Measurements from ENCODE around the gene NFKB2.

The NFKB2 gene

DNA sequence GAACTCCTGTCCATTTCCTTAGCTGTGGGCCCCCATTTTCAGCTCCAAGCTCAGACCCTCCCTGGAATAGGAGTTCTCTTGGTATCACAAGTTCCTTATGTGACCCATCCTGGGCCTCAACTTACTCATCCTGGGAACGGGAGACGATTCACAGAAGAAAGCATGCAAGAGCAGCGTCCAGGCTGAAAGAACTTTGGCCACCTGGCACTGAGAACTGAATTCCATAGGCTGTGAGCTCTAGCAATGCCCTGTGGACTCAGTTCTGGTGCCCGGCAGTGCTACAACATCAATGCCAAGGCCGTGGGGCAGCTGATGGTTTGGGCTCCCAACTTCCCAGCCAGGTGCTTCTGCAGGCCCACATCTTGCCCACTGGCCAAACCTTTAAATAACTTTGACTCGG, 40.8 kb downstream of the NFKB2 start:
- Mint-ChIP-seq H3K27me3 (ENCODE audit: low read depth, poor library complexity) (no peaks in the 10 kb centered on the region), H3K36me3 (ENCODE audit: low read depth) (no peaks in the 10 kb centered on the region), H3K4me3 (peak overlapping the region; percentile 63), H3K9me3 (no peaks in the 10 kb centered on the region), H3K4me1 (peaks cover 67% of the 10 kb centered on the region), H3K27ac (peak overlapping the region; percentile 54)
- DNase-seq: no peak
- TF ChIP-seq, protein P1, sequence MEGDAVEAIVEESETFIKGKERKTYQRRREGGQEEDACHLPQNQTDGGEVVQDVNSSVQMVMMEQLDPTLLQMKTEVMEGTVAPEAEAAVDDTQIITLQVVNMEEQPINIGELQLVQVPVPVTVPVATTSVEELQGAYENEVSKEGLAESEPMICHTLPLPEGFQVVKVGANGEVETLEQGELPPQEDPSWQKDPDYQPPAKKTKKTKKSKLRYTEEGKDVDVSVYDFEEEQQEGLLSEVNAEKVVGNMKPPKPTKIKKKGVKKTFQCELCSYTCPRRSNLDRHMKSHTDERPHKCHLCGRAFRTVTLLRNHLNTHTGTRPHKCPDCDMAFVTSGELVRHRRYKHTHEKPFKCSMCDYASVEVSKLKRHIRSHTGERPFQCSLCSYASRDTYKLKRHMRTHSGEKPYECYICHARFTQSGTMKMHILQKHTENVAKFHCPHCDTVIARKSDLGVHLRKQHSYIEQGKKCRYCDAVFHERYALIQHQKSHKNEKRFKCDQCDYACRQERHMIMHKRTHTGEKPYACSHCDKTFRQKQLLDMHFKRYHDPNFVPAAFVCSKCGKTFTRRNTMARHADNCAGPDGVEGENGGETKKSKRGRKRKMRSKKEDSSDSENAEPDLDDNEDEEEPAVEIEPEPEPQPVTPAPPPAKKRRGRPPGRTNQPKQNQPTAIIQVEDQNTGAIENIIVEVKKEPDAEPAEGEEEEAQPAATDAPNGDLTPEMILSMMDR (IDR thresholded peaks at IDR 0.05): no peak

DNA sequence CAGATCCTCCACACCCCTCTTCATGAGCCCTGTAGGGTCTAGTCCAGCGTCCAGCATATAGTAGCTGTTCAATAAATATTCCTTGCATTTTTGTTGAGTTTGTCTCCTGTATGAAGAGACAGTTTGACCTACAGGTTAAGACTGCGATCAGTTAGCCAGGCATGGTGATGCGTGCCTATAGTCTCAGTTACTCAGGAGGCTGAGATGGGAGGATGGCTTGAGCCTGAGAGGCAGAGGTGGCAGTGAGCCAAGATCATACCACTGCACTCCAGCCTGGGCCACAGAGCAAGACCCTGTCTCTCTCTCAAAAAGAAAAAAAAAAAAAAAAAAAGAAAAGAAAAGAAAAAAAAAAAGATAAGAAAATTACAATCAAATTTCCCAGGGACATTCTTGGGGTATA, 42.0 kb downstream of the NFKB2 start:
- TF ChIP-seq, protein P1 (IDR thresholded peaks at IDR 0.05): no peak
- DNase-seq: no peak

DNA sequence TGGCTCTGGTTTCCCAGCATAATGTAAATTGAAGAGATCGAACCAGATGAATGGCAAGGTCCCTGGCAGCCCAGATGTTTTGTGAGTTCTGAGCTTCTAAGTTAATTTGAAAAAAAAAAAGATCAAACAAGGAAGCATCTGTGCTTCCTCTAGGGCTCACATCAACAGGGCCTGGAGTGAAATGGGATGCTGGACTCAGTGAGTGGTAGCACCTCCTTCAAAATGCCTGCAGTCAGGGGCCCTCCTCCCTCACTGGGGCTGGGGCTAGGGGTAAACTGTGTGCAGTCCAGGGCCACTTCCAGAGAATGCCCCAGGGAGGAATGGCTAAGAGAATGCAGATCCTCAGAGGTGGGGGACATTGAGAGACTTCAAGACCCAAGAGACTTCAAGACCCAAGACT, 42.9 kb downstream of the NFKB2 start:
- Mint-ChIP-seq H3K27me3 (ENCODE audit: low read depth, poor library complexity) (peaks cover 8% of the 10 kb centered on the region), H3K36me3 (ENCODE audit: low read depth) (no peaks in the 10 kb centered on the region), H3K4me1 (peaks cover 61% of the 10 kb centered on the region), H3K9me3 (no peaks in the 10 kb centered on the region), H3K4me3 (peak overlapping the region; percentile 1), H3K27ac (peak overlapping the region; percentile 31)
- no peak for DNase-seq
- TF ChIP-seq, protein P1 (IDR thresholded peaks at IDR 0.05): no peak

More for the DNA sequence above, 42.0 kb downstream of the NFKB2 start:
- Mint-ChIP-seq H3K27ac (no peak overlapping the region), H3K36me3 (ENCODE audit: low read depth) (no peaks in the 10 kb centered on the region), H3K9me3 (no peaks in the 10 kb centered on the region), H3K4me3 (no peak overlapping the region), H3K27me3 (ENCODE audit: low read depth, poor library complexity) (peaks cover 1% of the 10 kb centered on the region), H3K4me1 (peaks cover 65% of the 10 kb centered on the region)

DNA sequence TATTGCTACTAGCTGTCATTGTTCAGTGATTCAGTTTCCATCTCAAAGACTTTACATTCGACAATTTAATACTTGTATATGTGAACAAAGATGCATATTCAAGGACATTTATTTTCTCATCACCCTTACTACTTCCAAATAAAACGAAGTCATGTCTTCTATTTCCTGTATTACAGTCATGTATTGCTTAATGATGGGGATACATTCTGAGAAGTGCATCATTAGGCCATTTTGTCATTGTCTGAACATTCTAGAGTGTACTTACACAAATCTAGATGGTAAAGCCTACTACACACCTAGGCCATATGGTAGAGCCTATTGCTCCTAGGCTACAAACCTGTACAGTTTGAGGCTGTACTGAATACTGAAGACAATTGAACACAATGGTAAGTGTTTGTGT, 49.3 kb downstream of the NFKB2 start:
- H3K27ac Mint-ChIP-seq: no peak overlapping the region
- no peak overlapping the region for H3K4me3 Mint-ChIP-seq
- TF ChIP-seq, protein P1 (IDR thresholded peaks at IDR 0.05): no peak
- H3K27me3 Mint-ChIP-seq (ENCODE audit: low read depth, poor library complexity): peaks cover 13% of the 10 kb centered on the region
- peaks cover 25% of the 10 kb centered on the region for H3K4me1 Mint-ChIP-seq
- H3K9me3 Mint-ChIP-seq: no peaks in the 10 kb centered on the region
- no peak for DNase-seq
- no peaks in the 10 kb centered on the region for H3K36me3 Mint-ChIP-seq (ENCODE audit: low read depth)

DNA sequence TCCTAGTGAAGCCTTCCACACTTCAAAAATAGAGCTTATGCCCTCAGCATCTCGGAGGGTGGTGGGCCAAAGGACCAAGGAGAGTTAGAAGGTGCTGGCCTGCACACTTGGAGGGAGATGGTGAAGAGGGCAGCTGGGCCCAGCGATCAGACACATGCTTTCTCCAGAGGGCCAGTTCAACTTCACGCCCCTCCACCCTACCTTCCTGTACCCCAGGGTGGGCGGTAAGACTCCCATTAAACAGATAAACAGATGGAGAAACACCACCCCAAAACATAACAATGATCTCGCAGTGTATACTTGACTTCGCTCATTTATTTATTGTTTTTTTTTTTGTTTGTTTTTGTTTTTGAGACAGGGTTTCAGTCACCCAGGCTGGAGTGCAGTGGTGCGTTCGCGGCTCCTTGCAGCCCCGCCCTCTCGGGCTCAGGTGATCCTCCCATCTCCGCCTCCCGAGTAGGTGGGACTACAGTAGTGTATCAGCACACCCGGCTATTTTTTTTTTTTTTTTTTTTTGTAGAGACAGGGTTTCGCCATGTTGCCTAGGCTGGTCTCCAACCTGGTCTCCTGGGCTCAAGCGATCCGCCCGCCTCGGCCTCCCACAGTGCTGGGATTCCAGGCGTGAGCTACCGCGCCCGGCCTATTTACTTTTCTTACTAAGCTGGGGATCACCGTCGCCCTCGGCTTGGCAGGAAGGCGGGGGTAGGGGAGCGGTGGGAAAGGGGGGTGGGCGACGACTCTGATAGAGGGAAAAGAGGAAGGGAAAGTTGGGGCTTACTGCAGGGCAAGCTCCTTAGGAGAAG, 54.0 kb downstream of the NFKB2 start:
- Mint-ChIP-seq H3K36me3 (ENCODE audit: low read depth) (peaks cover 11% of the 10 kb centered on the region), H3K27me3 (ENCODE audit: low read depth, poor library complexity) (peaks cover 20% of the 10 kb centered on the region), H3K27ac (peak overlapping the region; percentile 68), H3K9me3 (no peaks in the 10 kb centered on the region), H3K4me3 (peak overlapping the region; percentile 92), H3K4me1 (peaks cover 36% of the 10 kb centered on the region)
- DNase-seq: peak; percentile 58
- TF ChIP-seq, protein P1 (IDR thresholded peaks at IDR 0.05): no peak

DNA sequence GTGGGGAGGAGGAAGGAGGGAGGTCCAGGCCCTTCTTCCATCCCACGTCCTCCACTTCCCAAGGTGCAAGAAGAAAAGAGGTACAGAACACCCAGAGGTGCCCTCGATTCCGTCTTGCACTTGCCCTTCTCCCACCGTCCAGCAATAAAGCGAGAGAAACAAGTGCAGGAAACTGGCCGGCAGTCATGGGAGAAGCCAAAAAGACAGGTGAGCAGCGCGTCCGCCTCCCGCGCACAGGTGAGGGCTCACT, 54.5 kb downstream of the NFKB2 start:
- Mint-ChIP-seq H3K4me1 (peaks cover 41% of the 10 kb centered on the region), H3K27ac (peak overlapping the region; percentile 68), H3K4me3 (peak overlapping the region; percentile 92), H3K9me3 (no peaks in the 10 kb centered on the region), H3K27me3 (ENCODE audit: low read depth, poor library complexity) (peaks cover 24% of the 10 kb centered on the region), H3K36me3 (ENCODE audit: low read depth) (peaks cover 11% of the 10 kb centered on the region)
- no peak for DNase-seq
- TF ChIP-seq, protein P1 (IDR thresholded peaks at IDR 0.05): no peak
